DMS53 treated with DMSO at 0.1 percent for 48 hours (cell line): ENCODE data around the gene ABCC4.

ENCODE experiments used
- DNase-seq: peaks from one replicate; lab custom pipeline; 2025; ENCODE audit not compliant: unreplicated experiment; lab: John Stamatoyannopoulos, UW

ABCC4 gene

DNA sequence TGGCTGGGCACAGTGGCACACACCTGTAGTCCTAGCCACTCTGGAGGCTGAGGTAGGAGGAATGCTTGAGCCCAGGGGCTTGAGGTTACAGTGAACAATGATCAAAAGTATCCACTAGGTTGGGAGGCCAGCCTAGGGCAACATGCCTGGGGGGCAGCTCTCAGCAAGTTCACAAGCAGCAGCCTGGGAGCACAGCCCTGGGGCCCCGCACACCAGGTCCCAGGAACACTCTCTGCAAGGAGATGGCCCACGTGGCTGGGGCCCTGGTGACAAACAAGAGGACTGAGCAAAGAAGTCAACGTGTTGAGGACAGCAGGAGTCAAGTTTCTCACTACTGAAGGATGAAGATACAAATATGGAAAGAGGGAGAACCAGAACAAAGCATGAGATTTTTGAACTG lies 39.3 kb downstream of the ABCC4 start:
- no peak for DNase-seq

DNA sequence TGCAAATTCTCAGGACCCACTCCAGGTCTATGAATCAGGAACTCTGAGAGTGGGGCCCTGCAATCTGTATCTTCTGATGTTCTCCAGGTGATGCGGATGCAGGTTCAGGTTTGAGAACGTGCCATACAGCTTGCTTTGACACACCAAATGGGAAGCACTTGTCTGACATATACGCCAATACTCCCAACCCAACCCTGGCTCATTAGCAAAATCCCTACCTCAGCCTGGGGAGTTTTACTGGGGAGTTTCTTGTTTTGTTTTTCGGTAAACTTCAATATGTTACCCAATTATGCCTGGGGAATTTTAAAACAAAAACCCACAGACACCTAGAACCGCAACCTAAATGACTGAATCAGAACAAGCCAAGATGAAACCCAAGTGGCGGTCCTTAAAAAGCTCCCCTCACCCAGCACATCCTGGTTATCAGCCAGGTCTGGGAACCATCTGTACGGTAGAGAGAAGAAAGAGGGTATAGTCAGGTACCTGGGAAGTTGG lies 41.2 kb downstream of the ABCC4 start:
- DNase-seq: no peak

DNA sequence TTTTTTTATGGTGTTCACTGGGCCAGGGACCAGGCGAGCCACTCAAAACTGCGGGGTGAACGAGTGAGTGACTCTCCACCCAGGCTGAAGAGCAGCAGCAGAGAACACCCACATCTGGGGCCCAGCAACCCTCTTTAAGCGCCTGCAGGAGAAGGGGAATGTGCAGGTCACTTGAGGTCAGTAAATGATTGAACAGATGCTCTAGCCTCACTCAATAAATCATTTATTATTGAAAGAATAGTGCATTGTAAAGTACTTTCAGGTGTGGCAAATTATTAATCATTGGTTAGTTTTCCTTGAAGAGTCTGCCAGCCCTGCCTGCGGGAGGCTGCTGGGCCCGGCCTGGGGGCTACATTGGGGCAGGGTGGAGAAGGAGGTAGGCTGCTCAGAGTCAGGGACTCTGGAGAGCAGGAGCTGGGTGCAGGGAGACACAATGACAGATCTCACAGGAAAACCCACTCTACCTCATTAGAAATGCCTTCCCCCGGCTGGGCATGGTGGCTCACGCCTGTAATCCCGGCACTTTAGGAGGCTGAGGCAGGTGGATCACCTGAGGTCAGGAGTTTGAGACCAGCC lies 42.5 kb downstream of the ABCC4 start:
- DNase-seq: no peak

DNA sequence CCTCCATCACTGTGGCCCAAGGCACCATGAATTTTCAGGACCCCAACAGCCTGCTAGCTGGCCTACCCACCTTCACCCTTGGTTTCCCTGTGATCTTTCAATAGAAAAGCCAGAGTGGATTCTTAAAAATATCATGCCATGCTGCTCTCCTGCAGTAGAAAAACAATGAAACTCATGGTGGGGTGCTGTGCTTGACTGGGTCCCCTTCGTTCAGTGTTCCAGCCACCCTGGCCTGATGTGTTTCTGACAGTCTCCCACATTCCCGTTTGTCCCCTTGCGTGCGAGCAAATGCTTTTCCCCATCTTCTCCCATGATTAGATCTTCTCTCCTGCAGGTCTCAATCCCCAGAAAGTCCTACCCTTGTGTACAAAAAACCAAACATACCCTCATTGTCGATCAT lies 43.2 kb downstream of the ABCC4 start:
- DNase-seq: no peak

DNA sequence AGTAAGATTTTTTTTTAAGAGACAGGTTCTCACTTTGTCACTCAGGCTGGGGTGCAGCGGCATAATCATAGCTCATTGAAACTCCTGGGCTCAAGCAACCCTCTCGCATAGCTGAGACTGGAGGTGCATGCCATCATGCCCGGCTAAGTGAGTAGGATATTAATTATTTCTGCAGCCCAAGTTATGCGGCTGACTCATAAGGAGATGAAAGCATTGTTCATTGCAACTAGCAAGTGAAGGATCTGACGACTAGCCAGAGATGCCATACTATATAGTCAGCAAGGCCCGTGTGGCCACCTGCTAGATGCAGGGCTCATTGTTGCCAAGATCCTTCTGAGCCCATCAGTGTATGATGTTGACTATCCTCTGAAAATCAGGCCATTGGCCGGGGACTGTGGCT lies 45.2 kb downstream of the ABCC4 start:
- DNase-seq: no peak

DNA sequence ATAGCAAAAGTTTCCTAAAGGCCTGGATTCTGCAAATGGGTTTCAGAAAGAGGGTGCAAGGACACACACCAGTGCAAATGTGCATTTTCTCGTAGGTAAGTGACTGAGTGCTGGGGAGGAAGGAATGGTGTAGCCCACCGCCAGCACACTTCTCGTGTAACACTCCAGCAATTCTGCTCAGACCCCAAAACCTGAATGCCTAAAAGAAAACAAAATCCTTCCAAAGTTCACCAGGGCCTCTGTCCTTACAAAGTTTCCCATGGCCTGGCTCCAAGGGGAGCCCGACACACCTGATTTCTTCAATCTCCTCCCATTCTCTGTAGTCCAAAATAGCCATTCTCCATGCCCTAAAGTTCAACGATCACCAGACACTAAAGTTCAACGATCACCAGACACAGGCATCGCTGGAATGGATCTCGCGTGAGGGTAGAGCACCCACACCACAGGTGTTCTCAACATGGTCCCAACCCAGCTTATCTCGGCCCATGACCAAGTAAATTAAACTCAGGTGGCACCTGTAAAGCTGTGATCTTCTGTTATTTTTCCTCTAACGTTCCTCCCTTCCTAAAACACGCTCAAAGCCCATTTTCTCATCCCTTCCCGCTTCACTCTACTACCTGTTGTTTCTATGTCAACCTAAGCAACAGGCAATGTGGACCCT lies 46.0 kb downstream of the ABCC4 start:
- no peak for DNase-seq

DNA sequence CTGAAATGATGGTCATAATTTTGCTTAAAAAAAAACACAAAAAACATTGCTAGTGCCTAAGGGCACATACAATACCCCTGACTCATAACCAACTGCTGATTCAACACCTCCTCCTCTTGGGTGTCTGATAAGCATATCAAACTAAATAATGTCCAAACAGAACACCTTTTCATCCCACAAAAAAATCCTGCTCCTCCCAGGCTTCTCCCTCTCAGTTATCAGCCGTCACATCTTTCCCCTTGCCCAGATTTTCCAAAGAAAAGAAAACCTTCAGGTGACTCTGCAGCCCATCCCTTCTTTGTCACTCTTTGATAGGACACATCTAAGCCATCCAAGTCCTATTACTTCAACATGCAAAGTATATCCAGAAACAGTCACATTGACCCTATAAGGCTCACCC lies 46.9 kb downstream of the ABCC4 start:
- DNase-seq: no peak

DNA sequence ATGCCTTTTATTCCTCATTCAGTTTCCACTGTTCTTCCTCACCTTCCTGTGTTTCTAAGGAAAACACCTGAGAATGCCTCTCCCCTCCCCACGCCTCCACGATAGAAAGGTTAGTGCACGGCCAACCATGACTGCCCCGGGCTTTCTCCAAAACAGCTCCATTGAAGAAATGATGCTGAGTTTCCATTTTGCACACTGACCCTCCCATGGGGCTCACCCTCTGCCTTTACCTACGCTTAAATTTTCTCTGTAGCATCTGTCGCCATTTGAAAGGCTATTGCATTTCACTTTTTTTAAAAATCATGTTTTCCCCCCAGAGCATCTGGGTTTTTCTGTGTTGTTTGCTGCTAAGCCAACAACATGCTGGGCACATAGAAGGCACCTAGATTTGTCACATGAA lies 48.2 kb downstream of the ABCC4 start:
- no peak for DNase-seq

DNA sequence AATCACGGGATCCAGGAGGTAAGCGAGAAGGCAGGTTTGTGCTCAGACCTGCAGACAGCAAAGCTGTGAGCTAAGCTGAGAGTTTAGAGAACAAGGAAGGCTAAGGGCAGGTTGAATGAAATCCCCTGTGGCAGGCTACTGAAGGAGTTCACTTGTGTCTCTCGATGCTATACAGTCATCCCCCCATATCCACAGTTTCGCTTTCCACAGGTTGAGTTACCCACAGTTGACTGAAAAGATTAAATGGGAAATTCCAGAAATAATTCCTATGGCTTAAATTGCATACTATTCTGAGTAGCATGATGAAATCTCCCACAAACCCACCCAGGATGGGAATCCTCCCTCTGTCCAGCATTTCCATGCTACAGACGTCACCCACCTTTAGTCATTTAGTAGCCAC lies 49.6 kb downstream of the ABCC4 start:
- DNase-seq: no peak

DNA sequence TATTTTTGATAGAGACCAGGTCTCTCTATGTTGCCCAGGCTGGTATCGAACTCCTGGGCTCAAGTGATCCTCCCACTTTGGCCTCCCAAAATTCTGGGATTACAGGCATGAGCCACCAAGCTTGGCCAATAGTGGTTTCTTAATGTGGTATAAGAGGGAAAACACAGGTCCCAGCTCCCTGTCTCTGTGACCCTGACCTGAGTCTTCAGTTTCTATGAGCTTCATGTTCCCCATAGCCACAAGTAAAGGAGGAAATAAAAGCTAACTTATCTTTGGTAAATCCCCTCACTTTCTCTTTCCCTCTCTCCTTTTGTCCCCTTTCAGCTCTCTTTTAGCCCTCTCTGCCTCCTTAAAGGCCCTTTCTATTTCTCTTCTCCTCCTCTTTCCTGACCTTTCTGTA lies 50.3 kb downstream of the ABCC4 start:
- DNase-seq: no peak

DNA sequence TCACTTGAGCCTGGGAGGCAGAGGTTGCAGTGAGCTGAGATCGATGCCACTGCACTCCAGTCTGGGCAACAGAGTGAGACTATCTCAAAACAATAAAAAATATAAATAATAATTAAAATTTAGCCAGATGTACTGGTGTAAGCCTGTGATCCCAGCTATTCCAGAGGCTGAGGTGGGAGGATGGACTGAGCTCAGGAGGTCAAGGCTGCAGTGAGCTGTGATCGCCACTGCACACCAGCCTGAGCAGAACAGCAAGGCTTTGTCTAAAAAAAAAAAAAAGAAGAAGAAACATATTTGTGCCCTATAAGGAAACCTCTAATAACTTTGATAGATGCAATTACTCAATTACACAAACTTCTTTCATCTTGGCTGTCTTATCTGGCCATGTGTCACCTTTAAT lies 52.3 kb downstream of the ABCC4 start:
- no peak for DNase-seq

DNA sequence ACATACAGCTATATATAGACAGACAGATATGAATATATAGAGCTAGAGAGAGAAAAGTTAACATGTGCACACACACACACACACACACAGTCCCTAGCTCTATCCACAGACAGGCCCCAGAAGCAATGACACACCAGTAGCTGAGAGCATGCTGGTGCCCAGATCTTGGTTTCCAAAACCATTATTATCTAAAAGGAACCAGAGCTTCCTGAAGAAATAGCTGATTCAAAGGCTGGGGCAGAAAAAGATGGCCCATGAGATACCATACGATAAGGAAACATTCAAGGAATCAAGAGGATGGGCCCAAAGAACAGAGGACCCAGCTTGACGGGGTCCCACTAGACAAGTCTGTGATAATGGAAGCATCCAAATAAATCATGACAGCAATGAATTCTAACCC lies 53.4 kb downstream of the ABCC4 start:
- no peak for DNase-seq

DNA sequence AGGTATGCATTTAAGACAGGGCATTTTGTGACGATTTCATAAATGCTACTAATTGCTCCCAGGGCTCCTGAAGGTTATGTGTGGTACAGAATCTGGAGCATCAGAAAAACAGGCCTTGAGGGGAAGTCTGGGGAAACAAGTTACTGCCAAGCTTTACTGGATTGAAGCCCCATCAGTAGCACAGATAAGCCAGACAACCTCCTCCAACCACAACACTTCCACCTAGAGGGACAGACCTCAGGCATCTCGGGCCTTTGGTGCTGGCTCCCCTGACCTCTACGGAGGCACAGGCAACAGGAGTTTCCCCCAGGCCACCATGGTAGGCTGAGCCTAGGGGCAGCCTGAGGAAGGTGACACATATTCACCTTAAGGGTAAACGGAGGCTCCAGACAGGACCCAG lies 54.1 kb downstream of the ABCC4 start:
- no peak for DNase-seq

DNA sequence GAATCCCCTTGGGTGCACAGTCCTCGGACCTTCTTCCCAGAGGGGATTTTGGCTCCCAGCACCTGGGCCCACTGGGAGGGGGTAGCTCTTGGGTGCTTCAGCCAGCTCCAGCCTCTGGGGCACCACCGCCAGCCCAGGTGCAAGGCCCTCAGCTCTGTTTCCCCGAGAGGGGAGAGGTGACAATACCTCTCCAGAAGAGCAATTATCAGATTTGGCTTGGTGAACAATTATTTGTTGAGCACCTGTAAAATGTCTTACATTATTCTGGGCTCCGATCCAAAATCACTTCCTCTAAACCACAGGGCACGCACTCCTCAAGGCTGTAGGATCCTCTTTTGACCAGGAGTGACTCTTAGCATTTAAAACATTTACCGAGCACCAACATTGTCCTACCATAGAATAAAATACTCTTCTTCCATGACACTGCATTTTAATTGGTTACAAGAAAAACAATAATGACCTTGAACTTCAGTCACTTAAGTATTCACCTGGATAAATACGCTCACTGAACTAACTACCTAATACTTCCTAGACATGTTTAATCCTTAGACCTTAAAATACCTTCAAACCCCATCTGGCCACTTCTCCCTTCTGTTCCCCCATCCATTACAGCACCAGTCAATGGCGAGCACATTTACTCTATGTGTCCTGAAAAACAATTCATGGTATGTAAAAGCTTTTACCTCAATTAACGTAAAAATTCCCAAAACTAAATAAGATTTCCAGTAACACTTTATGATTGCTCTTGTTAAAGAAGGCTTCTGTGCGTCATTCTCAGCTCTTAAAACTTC lies 54.8 kb downstream of the ABCC4 start:
- no peak for DNase-seq

DNA sequence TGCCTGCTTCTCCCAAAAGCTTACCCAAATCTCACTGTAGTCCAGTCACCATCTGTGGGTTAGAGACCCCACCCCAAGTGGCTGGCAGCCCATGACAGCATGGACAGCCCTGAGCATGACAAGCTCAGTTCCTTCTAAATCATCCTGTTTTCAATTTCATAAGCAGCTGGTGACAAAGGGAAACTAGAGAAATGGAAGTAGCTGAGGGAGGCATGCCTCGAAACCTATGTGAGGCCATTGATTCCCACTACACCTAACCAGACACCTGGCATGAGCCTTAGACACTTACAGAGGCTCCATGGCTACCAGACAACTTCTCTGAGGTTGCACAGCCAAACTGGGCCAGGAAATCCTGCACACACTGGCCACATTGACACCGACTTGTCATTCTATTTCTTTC lies 56.2 kb downstream of the ABCC4 start:
- no peak for DNase-seq

DNA sequence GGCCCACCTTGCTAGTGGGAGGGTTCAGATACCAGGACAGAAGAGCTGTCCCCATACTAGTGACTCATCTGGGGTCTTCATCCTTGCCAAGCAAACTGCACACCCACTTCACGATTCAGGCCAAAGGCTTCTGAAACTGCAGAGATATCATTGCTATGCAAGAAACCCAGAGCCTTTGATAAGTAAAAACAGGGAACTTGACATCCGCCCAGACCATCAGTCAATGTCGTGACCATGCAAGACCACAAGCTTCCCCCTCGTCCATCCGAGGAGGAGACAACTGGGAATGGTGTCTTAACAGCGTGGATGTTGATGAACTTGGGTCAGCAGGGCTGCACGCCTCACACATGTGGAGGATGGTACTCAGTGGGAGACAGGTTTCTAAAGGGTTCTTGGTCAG lies 58.0 kb downstream of the ABCC4 start:
- DNase-seq: no peak

DNA sequence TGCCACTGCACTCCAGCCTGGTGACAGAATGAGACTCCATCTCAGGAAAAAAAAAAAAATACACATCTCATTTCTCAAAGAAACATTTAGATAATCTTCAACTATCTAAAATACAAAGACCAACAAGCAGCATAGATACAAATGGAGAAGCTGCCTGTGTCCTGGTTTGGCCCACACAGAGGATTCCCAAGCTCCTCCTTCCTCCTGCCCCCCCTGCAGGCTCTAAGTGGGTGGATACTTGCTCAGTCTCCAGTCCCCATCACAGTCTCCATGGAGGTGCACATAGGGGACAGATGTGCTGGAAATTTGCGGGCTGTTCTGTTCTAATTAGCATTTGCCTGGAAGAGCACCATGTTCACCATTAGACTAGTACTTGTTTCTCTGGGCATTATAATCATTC lies 59.9 kb downstream of the ABCC4 start:
- no peak for DNase-seq

DNA sequence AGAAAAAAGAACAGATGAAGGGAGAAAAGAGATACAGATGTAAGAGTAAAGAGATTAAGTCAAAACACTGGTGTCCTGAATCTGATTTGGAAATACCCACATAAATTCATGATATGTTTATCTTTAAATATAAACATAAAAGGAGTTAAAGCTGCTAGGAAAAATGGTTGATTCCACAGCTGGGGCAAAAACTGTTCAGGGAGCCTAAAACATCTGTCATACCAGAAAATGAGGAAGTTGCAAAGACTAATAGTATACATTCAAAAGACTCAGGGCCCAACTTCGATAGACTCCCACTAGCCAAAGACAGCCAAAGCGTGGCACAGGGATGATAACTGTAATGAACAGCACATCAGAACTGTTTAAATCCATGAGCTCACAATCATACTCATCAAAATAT lies 62.0 kb downstream of the ABCC4 start:
- DNase-seq: no peak

DNA sequence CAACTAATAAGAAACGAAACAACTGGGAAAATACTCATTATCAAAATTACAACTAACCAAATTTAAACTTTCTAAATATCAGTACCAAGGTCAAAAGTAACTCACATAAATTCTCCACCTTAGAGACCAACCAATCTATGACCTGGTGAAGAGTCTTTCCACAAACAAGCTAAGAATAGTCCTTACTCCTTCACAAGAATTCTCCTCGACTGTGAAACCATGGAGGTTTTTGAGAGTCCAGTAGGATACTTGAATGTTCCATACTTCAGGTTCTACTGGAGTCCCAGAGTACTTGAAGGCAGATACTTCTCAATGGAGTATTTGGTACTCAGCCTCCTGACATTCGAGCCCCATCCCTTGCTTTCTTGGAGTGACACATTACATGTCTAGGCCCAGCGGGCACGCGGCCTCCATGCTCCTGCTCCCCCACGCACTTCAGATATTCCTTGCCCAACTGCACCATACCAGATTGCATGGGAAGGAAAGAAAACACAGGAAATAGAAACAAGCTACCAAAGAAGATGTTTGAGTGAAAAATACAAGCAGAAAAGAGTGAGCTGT lies 63.9 kb downstream of the ABCC4 start:
- no peak for DNase-seq

DNA sequence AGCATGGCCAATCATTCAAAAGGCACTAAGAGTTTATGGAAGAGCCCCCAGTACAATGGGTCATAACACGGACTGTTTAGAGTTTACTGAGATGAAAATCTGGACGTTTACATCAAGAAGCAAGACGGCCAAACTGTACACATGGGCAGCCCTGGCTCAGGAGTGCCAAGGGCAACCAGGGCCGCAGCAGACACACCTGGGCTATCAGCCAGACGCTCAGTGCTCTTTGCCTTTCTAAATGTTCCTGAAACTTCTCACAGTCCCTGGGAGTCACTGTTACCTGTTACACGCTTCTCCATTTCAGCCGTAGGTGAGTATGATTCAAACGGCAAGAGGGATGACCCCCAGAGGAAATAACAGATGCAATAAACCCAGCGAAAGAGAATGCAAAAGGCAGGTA lies 64.5 kb downstream of the ABCC4 start:
- DNase-seq: no peak

DNA sequence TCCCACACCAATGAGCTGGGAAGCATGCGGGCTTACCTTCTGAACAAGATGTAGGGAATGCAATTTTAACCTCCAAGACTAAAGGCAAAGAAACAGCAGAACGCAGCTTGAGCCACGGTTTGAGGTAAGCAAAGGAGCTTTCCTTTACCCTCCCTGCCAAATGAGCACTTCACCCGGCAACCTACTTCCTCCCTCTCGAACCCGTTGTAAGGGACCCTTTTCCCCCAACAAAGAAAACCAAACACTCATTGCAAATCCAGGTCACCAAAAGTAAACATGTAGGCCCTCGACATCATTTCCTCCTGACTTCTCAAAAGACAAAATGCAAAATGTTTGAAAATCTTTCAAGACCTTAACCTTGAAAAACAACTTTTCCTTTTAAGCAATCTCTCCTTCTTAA lies 65.3 kb downstream of the ABCC4 start:
- DNase-seq: no peak

DNA sequence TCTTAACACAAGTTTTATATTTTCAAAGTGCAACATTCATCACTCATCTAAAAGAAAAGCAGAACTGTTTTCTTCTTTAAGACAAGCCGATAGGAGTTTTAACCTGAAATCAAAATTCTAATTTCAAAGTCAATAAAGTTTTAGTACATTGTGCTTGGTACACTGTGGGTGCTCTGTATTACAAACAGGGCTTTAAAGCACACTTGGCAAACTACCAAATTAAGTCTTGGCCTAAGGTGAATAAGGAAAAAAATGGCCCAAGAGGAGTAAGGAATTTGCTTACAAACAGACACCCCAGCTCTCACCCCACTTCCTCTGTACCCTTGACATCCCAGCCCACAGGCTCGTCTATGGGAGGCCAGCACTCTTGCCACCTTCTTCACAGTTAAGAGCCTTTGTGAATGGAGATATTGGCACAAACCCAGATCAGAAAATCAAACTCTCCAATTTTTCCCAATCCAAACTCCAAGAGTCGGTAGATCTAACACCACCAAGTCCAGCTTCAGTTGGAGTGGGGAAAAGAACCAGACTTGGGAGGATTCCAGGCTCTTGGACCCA lies 66.0 kb downstream of the ABCC4 start:
- no peak for DNase-seq
